GM12875 (cell line): Measurements from ENCODE around the gene CNKSR3.

Source experiments
- H3K4me3 ChIP-seq: one replicate; pipeline ENCODE4 v1.5.1; 2011; ENCODE audit warnings: low read depth, low read length, control low read depth
- TF ChIP-seq, protein P1 (sequence below): IDR thresholded peaks from 2 replicates; pipeline ENCODE4 v1.5.1; 2011; ENCODE audit warnings: low read depth, mild to moderate bottlenecking, control low read depth, inconsistent platforms, low read length, moderate library complexity, borderline replicate concordance; ENCODE audit not compliant: insufficient read depth

Gene CNKSR3

DNA sequence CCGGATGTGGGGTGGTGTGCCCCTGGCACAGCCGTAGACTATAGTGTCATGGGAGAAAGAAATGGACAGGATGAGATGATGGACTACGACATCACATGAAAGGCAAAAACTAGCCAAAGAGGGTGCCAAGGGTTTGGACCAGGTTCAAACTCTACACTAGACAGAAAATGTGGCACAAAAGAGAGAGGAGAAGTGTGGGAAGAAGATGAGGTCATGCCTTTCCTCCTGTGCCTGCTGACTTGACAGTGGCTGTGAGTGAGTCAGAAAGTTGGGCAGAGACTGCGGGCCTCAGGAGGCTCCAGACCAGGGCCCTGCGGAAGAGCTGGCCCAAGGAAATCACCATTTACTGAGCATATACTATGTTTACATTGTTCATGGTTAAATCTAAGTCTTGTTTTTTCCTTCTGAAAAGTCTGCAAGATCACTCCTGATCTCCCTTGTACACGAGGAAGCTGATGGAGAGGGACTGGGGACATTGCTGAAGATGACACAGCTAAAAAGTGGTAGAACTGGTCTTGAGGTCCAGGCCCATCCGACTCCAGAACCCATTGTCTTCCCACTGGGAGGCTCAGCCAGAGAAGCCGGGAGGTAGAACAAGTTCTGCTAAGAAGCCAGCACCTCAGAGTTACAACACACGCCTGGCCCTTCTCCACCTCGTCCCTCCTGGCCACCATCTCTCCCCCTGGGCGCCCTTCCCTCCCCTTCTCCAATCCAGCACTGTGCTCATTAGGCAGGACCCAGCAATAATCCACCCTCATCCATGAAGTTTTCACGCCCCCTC lies 35.6 kb downstream of the CNKSR3 start:
- TF ChIP-seq, protein P1, sequence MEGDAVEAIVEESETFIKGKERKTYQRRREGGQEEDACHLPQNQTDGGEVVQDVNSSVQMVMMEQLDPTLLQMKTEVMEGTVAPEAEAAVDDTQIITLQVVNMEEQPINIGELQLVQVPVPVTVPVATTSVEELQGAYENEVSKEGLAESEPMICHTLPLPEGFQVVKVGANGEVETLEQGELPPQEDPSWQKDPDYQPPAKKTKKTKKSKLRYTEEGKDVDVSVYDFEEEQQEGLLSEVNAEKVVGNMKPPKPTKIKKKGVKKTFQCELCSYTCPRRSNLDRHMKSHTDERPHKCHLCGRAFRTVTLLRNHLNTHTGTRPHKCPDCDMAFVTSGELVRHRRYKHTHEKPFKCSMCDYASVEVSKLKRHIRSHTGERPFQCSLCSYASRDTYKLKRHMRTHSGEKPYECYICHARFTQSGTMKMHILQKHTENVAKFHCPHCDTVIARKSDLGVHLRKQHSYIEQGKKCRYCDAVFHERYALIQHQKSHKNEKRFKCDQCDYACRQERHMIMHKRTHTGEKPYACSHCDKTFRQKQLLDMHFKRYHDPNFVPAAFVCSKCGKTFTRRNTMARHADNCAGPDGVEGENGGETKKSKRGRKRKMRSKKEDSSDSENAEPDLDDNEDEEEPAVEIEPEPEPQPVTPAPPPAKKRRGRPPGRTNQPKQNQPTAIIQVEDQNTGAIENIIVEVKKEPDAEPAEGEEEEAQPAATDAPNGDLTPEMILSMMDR = no peak
- H3K4me3 ChIP-seq = no peak overlapping the region

DNA sequence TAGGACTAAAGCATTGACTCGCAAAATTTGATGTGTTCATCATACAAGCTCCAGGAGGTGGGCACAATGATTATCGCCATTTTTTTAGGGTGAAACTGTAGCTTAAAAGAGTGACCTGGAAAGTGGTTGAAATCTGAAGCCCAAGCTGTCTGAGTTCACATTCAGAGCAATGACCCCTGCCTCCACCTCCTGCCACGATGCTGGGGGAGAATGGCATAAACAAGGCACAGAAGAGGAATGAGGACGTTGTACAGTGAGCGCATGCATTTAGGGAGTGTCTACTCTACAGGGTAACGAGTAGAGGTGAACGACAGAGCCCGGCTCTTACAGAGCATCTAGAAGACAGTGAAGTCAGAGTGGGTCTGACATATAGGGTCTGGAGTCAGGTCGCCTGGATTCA lies 37.2 kb downstream of the CNKSR3 start:
- TF ChIP-seq, protein P1 = no peak
- H3K4me3 ChIP-seq = no peak overlapping the region

DNA sequence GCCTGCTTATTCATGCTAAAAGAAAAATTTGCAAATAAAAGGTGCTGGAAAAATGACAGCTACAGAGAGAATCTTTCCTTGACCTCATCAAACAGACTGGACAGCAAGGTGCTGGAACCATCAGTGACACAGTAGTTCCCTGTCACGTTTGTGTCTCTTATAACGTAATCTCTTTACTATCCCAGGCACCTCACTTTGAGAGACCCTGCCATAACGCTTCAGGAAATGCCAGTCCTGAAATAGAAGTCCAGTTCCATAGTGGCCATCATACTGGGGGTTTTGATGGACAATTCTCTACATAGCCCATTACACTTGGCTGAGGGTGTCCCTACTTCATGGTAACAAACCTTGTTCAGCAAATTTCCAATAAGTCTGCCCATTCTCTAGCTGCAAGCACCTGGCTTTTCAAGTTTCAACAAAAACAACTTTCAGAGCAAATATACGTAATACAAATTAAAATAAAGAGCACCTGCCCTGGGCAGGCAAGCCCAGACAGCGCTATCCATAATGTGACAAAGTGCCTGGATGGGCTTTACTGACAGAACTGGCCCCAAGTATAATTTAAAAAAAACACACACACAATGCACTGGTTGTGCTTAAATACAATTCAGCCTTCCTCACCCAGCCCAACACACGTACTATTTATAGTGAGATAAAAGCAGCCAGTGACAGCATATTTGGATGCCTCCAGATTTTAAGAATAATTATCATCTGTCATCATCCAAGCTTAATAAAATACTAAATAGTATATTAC lies 38.7 kb downstream of the CNKSR3 start:
- H3K4me3 ChIP-seq = no peak overlapping the region
- TF ChIP-seq, protein P1 = no peak

DNA sequence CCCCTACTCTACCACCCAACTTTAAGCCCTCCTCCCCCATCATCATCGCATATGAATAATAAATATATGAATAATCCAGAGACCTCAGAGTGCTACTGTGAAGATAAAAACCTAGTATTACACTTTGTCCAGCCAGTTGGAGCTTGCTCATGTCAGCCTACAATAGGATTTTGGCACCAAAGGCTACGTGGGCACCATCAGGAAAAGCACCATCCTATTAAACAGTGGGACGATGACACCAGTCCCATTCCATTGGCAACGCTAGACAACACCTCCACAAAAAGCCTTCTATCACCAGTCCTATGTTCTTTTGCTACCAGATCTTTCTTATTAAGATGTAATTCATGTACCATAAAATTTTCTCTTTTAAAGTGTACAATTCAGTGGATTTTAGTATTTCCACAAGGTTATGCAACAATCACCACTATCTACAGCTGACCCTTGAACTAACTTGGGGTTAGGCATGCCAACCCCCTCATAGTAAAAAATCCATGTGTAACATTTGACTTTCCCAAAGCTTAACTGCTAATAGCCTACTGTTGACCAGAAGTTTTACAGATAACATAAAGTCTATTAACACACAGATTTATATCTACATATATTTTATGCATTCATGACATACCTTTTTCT lies 41.1 kb downstream of the CNKSR3 start:
- TF ChIP-seq, protein P1 = no peak

DNA sequence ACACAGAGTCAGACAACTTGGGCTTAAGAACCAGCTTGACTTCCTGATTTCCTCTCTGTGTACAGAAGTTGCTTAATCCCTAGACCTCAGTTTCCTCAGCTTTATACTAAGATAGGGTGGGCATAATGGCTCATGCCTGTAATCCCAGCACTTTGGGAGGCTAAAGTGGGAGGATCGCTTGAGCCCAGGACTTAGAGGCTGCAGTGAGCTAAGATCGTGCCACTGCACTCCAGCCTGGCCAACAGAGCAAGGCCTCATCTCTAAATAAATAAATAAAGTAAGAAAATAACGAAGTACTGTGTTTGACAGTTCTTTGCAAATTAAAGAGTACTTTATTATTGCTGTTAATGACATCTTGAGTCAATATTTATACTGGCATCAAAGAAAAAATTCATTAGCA lies 41.7 kb downstream of the CNKSR3 start:
- H3K4me3 ChIP-seq = no peak overlapping the region
- TF ChIP-seq, protein P1 = no peak

More for the DNA sequence above, 41.1 kb downstream of the CNKSR3 start:
- no peak overlapping the region for H3K4me3 ChIP-seq

DNA sequence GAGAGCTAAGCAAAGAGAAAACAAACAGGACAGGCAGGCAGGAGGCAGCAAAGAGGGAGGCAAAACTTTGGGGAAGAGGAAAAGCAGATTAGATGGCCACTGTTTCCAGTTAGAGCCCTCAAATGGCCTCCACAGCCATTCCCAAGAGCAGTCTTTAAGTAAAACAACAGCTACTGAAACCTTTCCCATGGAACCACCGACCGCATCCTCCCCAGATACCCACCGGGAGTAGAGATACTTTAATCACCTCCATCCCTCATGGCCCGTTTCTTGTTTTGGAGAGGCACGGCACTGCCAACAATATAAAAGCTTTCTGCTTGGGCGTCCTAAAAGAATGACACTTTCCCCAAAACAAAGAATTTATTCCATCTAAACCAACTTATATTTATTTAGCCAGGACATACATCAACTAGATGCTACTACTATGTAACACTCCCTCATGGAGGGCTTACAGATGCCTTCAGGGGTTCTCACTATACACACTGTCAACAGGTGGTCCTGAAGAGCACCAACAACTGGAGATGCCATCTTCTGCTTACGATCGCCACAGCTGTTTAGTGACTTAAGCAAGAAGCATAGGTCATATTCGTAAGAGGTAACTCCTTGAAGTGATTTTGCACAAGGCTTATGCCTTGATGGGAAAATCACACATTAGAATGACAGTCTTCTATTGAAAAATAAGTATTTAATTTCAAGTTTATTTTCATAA lies 43.4 kb downstream of the CNKSR3 start:
- TF ChIP-seq, protein P1 = no peak
- H3K4me3 ChIP-seq = no peak overlapping the region
